Activated naive CD4-positive, alpha-beta T cell treated with anti-CD3 and anti-CD28 coated beads, Interleukin-2, amount 50 U/mL, for 72 hours (primary cell): ENCODE measurements around the gene CCDC40. TPM values are rescaled to one million over a fixed set of nuclear protein-coding genes. Genes with fewer than 3 reads are reported as not detected.
"Not testable (repeated sequence)": the region's sequence is repeated elsewhere in the genome, so short reads cannot be mapped to it uniquely, and the experiment has no call there.

Experiments
- ATAC-seq, 2 donors: fragments of 150-1000 bp; cut with Tn5 transposase; 2 replicates each; pipeline ENCODE4 v1.10.0; 2021; ENCODE audit warnings: mild to moderate bottlenecking in 2 of 2, moderate library complexity in 2 of 2
- DNase-seq, 2 donors: peaks; one replicate each; pipeline ENCODE4 v3.0.0; 2021 to 2022; ENCODE audit warnings: low spot score in 2 of 2
- H3K27ac Mint-ChIP-seq, 2 donors: one replicate each; pipeline ENCODE4 v1.8.0; 2022; ENCODE audit warnings: mild to moderate bottlenecking in 2 of 2, mixed read lengths in 2 of 2
- H3K36me3 Mint-ChIP-seq, 2 donors: one replicate each; pipeline ENCODE4 v1.8.0; 2022; ENCODE audit warnings: mixed read lengths in 2 of 2
- H3K9me3 Mint-ChIP-seq, 2 donors: one replicate each; pipeline ENCODE4 v1.8.0; 2022; ENCODE audit warnings: mixed read lengths in 2 of 2
- total RNA-seq, 2 donors: library from RNA; stranded (reverse); gene quantifications; one replicate each; pipeline ENCODE4 v1.2.3, GENCODE V29; 2022

The CCDC40 gene, protein sequence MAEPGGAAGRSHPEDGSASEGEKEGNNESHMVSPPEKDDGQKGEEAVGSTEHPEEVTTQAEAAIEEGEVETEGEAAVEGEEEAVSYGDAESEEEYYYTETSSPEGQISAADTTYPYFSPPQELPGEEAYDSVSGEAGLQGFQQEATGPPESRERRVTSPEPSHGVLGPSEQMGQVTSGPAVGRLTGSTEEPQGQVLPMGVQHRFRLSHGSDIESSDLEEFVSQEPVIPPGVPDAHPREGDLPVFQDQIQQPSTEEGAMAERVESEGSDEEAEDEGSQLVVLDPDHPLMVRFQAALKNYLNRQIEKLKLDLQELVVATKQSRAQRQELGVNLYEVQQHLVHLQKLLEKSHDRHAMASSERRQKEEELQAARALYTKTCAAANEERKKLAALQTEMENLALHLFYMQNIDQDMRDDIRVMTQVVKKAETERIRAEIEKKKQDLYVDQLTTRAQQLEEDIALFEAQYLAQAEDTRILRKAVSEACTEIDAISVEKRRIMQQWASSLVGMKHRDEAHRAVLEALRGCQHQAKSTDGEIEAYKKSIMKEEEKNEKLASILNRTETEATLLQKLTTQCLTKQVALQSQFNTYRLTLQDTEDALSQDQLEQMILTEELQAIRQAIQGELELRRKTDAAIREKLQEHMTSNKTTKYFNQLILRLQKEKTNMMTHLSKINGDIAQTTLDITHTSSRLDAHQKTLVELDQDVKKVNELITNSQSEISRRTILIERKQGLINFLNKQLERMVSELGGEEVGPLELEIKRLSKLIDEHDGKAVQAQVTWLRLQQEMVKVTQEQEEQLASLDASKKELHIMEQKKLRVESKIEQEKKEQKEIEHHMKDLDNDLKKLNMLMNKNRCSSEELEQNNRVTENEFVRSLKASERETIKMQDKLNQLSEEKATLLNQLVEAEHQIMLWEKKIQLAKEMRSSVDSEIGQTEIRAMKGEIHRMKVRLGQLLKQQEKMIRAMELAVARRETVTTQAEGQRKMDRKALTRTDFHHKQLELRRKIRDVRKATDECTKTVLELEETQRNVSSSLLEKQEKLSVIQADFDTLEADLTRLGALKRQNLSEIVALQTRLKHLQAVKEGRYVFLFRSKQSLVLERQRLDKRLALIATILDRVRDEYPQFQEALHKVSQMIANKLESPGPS
- under 1 TPM; 0.45 to 0.50 TPM for total RNA-seq

DNA sequence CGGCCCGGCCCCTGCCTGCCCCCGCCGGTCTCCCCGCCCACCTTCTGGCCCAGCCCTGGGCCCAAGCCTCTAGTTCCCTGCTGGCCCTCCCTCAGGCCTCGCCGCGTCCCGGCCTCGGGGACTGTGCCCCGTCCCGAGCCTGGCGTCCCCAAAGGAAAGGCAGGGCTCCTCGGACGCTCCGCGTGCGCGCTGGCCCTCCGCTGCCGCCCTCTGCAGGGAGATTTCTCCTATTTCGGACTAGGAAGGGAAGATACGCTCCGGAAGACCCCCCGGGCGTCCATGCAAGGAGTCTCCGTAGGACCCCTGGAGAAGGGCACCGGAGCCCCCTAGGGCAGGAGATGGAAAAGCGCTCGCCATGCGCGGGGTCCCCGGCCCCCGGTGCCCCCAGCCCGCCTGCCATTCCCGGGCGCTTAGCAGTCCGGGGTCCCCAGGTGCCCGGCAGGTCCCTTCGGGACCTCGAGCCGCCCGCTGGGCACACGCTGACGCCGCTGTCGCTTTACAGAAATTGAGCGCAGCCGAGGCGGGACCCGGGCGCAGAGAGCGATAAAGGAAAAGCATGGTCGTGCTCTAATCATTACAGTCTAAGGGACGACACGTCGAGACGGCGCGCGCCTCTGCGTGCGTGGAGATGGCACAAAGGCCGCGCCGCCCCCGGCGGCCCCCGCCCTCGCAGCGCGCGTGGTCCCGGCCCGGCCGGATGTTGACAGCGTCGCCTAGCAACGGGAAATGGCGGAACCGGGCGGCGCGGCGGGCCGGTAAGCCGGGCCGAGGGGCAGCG is at the start of gene CCDC40:
Gene CCDC40, plus strand, starts transcription at position 706 of the 778 bp plus-strand sequence. Its CDS starts 21 bp downstream, at position 727.
- ATAC-seq (peak; percentile 84 to 87), DNase-seq (peak; percentile 73 to 78)
- H3K9me3 Mint-ChIP-seq = no peaks in the 10 kb centered on the region
- H3K36me3 Mint-ChIP-seq = peaks cover 0 to 4% of the 10 kb centered on the region in 2 donors
- H3K27ac Mint-ChIP-seq = peak within 1 kb of the TSS; percentile 80 to 81

DNA sequence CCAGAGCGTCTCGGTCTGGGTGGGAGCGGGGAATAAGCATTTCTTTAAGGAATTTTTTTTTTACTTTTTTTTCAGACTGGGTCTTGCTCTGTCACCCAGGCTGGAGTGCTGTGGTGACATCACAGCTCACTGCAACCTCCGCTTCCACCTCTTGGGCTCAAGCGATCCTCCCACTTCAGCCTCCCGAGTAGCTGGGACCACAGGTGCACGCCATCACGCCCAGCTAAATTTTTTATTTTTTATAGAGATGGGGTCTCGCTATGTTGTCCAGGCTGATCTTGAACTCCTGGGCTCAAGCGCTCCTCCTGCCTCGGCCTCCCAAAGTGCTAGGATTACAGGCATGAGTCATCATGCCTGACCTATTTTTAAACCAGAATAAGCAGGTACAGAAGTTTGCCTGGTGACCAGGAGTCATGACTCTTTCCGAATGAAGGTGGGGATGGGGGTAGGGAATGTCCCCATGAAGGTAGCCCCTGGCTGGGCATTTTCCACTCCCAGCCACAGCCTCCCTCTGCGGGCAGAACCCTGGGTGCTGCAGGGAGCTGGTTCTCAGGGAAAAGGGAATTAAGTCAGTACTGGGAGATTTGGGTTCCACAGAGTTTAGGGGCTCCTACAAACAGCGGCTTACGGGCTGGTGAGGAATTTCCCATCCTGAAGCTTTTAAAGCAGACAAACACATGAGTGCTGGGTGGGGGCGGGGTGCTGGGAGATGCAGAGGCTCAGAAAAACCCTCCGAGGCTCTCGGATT is 49.1 kb upstream of the CCDC40 start:
- Mint-ChIP-seq H3K27ac (no peak overlapping the region), H3K9me3 (no peaks in the 10 kb centered on the region), H3K36me3 (no peaks in the 10 kb centered on the region)
- no peak for ATAC-seq
- no peak for DNase-seq

DNA sequence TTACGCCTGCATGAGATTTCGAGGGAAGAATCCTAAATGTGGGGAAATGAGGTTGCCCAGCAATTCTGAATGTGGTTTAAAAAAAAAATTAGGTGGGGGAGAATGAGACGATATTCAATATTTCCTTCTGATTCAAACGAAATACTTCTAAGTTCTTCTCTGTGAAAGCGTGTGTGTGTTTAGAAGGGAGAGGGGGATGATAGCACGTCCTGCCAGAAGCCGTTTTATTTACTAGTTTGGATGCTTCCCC is 48.6 kb upstream of the CCDC40 start:
- ATAC-seq (no peak), DNase-seq (no peak)
- Mint-ChIP-seq H3K36me3 (no peaks in the 10 kb centered on the region), H3K9me3 (no peaks in the 10 kb centered on the region), H3K27ac (no peak overlapping the region)

DNA sequence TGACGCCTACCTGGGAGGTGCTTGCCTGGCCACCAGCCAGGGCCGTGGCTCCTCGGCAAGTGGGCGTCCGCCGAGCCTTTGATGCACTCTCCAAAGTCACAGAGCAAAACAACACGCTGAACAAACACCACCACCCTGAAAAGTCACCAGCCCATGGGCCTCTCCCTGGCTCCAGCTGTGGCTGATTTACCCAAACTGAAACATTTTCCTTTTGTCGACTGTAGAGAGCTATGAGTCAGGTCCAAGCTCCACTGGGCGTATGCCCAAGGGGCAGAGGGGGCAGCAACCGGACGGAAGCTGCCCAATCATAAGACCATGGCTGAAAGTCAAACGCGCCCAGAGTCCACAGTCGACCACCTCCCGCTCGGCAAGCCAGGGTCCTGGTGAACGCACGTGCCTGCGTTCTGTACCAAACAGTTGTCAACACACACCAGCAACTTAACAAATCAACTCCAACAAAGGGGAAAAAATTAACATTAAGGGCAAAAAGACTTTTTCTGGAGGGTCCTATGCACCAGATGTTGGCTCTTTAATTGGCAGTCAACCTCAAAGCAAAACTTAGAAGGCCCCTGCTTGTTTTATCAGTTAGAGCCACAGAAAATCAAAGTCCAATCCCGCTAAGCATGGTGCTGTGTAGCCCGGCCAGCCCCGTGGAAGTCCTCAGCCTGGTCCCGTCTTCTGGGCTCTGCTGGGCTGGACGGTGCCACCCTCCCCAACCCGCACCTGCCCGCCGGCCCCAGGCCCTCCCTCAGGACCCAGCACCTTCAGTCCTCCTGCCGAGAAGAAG is 48.1 kb upstream of the CCDC40 start:
- peak; percentile 30 for ATAC-seq

DNA sequence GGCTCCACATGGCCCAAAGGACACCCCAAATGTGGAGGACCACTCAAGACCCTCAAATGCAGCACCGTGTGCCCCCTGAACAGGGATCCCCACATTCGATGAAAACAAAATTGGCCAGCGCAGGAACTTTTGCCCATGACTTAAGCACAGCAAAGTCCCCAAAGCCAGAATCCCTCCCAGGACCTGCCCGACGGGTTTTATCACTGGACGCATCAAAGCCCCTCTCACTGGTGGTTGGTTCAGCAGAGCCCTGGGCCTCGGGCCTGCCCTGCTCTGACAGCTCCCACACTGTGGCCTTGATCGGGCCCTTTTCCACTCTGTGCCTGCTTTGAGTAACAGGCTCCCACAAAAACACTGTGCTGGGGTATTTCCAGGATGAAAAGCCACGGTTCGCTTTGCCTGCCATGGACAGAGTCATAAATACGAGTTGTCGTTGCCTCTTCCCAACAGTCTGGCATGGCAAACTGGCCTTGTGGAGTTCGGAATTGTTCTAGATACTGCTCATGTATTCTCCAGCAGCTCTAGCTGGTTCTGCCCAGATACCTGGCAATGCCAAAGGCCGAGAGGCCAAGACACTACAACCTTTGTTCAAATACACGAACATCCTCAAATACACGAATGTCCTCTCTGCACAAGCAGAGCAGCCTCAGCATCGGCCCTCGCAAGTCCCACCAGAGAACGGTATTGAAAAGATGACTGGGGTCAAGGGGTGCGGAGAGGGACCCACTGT is 47.2 kb upstream of the CCDC40 start:
- no peak for DNase-seq
- H3K36me3 Mint-ChIP-seq = no peaks in the 10 kb centered on the region
- H3K9me3 Mint-ChIP-seq = no peaks in the 10 kb centered on the region
- no peak overlapping the region for H3K27ac Mint-ChIP-seq
- ATAC-seq = no peak

More for the DNA sequence above, 48.1 kb upstream of the CCDC40 start:
- Mint-ChIP-seq H3K36me3 (no peaks in the 10 kb centered on the region), H3K27ac (no peak overlapping the region), H3K9me3 (no peaks in the 10 kb centered on the region)
- no peak for DNase-seq

DNA sequence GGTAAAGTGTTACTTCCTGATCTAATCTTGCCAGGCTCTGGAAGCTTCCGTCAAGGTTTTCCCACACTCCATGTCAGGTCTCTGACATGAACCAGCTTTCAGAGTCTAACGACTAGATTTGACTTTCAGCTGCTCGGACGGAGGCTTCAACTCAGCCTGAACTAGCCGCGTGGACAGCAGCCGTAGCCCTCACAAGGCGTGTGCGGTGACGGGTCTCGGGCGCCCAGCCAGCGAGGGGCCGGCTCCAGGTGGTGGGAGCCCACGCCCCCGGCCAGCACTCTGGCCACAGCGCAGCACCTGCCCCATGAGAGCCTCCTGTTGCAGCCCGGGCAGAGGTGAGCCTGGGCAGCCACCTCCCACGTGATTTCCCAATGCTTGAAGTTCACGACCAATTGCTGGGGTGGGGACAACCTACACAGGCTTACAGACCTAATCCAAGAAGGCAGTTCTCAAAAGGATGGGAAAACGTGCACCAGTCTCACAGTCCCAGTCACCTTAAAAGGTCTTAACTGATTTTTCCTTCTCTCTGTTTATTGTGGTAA is 46.3 kb upstream of the CCDC40 start:
- DNase-seq = no peak
- Mint-ChIP-seq H3K27ac (no peak overlapping the region), H3K36me3 (no peaks in the 10 kb centered on the region), H3K9me3 (no peaks in the 10 kb centered on the region)
- ATAC-seq = no peak

DNA sequence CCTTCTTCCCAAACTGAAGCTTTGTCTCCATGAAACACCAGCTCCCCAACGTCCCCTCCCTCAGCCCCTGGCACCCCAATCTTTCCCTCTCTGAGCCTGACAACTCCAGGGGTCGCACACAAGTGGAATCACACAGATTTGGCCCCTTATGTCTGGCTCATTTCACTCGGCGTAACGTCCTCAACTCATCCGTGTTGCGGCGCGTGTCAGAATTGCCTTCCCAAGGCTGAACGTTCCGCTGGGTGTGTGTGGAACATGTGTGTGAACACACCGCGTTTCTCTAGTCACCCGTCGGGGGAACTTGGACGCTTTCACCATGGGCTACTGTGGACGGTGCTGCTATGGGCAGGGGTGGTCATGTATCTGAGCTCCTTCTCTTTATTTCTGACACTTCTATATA is 45.7 kb upstream of the CCDC40 start:
- DNase-seq (no peak), ATAC-seq (no peak)
- no peaks in the 10 kb centered on the region for H3K9me3 Mint-ChIP-seq
- H3K27ac Mint-ChIP-seq = peak overlapping the region in 1 of 2 donors; percentile 82
- no peaks in the 10 kb centered on the region for H3K36me3 Mint-ChIP-seq

DNA sequence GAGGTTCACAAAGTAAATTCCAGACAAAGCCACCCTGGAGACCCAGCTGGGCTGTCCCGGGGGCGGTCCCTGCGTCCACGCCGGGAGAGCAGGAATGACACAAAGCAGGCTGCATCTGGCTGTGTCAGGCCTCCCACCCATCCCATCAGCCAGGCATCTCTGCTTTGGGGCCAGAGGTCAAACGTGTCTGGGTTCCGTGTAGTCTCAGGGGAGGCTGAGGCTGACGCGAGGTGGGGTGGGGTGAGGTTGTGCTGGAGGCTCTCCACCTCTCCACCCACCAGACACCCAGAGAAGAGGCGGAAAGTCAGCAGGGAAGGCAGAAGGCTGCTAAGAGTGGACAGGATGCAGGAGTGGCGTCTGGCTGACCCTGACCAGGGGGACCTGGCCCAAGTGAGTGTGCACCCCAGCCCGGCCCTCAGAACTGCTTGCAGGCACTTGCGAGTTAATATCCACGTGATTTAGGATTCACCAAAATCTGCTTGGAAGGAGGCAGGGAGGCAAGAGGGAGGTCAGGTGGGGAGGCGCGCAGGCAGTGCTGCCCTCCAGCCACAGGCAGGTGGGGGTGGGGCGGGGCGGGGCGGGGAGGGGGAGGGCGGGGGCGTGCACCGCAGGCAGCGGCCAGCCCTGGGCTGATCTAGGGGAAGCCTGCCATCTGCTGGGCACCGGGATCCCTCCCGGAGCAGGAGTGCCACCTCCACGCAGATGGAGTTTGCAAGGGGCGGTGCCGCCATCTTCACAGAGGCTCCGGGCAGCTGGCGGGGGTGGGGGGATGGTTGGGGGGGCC is 45.1 kb upstream of the CCDC40 start:
- Mint-ChIP-seq H3K27ac (no peak overlapping the region), H3K36me3 (no peaks in the 10 kb centered on the region), H3K9me3 (no peaks in the 10 kb centered on the region)
- peak; percentile 82 to 85 for ATAC-seq
- peak; percentile 79 to 81 for DNase-seq

DNA sequence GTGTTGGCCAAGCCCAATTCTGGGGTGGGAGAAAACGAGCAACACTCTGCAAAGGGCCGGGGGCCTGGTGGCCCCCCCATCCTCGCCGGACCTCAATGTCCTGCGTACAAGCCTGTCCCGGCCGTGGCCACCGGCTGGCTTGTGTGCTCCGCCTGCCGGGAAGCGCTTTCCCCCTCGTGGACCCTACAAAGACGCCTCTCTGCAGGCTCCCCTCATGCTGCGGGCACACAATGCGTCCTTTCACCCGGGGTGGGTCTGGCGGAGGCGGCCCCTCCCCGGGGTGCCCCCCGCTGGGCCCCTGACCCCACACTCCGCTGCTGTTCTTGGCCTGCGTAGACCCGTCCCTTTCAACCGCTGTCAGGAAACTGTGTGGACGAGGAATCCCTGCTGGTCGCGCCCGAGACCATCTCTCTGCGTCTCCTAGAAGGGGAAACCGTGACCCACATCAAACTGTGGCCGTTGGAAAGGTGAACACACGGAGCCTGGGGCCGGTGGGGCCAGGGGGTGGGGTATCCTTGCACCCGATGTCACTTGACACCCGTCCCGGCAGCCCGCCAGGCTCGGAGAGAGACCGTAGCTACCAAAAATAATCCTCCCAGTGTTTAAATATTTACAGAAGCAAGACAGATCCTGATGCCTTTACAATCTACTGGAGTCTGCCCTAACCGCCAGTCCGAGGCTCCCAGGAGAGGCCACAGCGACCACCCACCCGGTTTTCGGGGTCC is 44.4 kb upstream of the CCDC40 start:
- ATAC-seq (peak; percentile 10 to 41), DNase-seq (no peak)

DNA sequence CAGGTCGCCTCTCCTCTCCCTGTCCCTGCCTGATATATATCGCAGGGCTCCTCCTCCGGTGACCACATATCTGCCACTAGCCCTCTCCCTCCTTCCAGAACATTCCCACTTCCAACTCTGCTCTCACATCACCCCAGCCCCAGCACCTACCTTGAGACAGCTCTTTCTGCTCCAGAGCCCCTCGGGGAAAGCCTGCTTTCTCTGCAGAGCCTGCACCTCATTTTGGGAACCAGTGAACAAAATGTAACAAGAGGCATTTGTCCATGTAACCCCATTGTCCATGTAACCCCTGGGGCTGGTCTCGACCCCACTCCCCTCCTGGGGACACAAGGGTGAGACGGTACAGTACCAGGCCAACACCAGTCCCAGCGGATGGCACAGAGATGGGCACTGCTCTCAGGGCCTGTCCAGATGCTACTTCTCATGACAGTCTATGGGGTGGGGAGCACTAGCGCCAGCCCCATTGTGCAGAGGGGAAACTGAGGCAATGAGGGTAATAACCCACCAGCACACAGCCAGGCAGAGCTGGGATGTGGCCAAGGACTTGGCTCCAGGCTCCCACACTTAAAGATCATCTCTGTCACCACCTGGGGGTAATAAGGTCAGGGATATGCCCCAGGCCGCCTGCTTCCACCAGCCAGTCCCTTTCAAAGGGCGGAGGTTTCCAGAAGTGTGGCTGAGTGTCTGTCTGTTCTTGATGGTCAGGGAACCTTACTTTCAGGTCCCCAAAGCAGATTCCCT is 43.6 kb upstream of the CCDC40 start:
- H3K36me3 Mint-ChIP-seq = no peaks in the 10 kb centered on the region
- DNase-seq (no peak), ATAC-seq (no peak)
- peak overlapping the region; percentile 83 to 90 for H3K27ac Mint-ChIP-seq
- H3K9me3 Mint-ChIP-seq = no peaks in the 10 kb centered on the region

More for the DNA sequence above, 44.4 kb upstream of the CCDC40 start:
- Mint-ChIP-seq H3K9me3 (no peaks in the 10 kb centered on the region), H3K36me3 (no peaks in the 10 kb centered on the region), H3K27ac (peak overlapping the region; percentile 83 to 90)

DNA sequence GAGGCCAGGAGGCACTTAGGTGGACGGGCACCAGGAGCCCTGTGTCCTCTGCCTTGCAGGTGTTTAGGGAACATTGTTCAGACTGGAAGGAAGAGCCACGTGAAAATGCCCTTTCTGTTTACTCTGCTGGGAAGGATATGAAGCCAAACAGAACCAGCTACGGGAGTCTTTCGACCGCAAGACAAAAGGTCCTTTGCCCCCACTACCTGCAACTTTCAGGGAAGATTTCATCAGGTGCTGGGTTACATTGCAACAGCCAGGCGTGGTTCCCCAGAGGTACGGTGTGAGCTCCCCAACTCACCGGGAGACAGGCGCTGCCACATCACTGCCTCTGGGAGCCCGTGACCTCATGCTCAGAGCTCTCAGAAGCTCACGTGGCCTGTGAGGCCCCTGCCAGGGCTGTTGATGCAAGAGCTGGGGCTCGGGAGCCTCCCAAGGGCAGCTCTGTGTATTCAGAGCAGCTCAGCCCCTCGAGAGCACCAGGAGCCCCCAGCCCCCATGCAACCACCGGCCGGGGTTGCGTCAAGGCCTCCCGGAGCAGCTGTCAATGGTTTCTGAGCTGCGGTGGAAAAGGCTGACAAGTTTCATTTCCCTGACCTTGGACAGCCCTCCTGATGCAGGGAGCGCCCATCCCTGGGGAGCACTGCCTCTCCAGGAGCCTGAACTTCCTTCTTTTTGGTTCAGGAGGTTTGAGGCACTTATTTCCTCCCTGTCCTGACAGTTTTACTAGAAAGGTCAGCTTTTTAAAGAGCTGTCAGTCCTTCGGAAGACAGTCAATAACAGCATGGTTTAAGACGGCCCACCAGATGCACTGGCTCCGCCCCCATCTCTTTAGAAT is 42.8 kb upstream of the CCDC40 start:
- H3K36me3 Mint-ChIP-seq = no peaks in the 10 kb centered on the region
- no peaks in the 10 kb centered on the region for H3K9me3 Mint-ChIP-seq
- ATAC-seq = peak; percentile 64
- H3K27ac Mint-ChIP-seq = peak overlapping the region; percentile 83 to 88
- DNase-seq = peak; percentile 54 to 81

DNA sequence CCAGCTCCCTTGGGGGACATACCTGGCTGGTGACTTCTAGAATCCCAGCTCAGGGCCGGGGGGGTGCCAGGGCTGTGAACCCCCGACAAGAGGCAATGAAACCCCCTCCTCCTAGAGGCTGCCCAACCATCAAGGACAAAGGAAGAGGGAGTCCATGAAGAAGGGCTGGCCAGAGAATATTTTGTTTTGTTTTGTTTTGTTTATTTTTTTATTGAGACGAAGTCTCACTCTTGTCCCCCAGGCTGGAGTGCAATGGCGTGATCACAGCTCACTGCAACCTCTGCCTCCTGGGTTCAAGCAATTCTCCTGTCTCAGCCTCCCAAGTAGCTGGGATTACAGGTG is 42.2 kb upstream of the CCDC40 start:
- peak overlapping the region; percentile 29 to 83 for H3K27ac Mint-ChIP-seq
- not testable (repeated sequence) for H3K36me3 Mint-ChIP-seq, DNase-seq, H3K9me3 Mint-ChIP-seq, ATAC-seq
